Measurements from ENCODE around the gene TBC1D1.

TBC1D1 gene

GRCh38 chr4:37884855-37885487 is 5.9 kb upstream of the TBC1D1 start:
- Histone ChIP-seq H3K14ac (ENCODE audit: low read length) (no peak overlapping the region), H3K18ac (ENCODE audit: low read length) (no peak overlapping the region), H2BK120ac (ENCODE audit: low read depth, low read length) (no peak overlapping the region), H3K79me1 (ENCODE audit: low read depth, low read length) (no peaks in the 10 kb centered on the region), H2AFZ (ENCODE audit: low read length) (no peak overlapping the region), H3K4me1 (ENCODE audit: control insufficient read depth in 2 of 2, insufficient read depth in 1 of 2, low read depth in 1 of 2, low read length in 2 of 2) (peaks cover under 1 to 1% of the 10 kb centered on the region in 2 donors), H2BK12ac (ENCODE audit: low read length) (no peak overlapping the region), H3K4ac (ENCODE audit: low read length) (no peak overlapping the region), H3K36me3 (replicated peaks in 1 of 2; ENCODE audit: control insufficient read depth in 2 of 2, insufficient read depth in 2 of 2, low read length in 2 of 2) (no peaks in the 10 kb centered on the region), H3K4me3 (ENCODE audit: low read length in 2 of 2) (no peak overlapping the region), H3K9me3 (replicated peaks in 1 of 2; ENCODE audit: control insufficient read depth in 2 of 2, insufficient read depth in 1 of 2, low read depth in 1 of 2, low read length in 2 of 2) (no peaks in the 10 kb centered on the region), H4K91ac (ENCODE audit: low read depth, low read length, poor library complexity) (no peak overlapping the region), H3K9ac (ENCODE audit: low read depth, low read length, poor library complexity) (no peak overlapping the region), H2AK5ac (ENCODE audit: low read depth, low read length) (no peak overlapping the region), H3K23ac (ENCODE audit: low read depth, low read length, poor library complexity) (no peak overlapping the region), H2BK5ac (ENCODE audit: low read length) (no peak overlapping the region), H2BK15ac (ENCODE audit: low read length) (no peak overlapping the region), H3K27ac (replicated peaks; ENCODE audit: low read length) (no peak overlapping the region), H4K8ac (ENCODE audit: low read depth, low read length) (no peak overlapping the region), H3K4me2 (ENCODE audit: insufficient read depth, low read length, poor library complexity, severe bottlenecking) (no peak overlapping the region), H3K27me3 (ENCODE audit: control insufficient read depth in 3 of 3, insufficient read depth in 3 of 3, low read depth in 1 of 3, low read length in 3 of 3) (peaks cover under 1 to 51% (median 16%) of the 10 kb centered on the region in 3 experiments)
- WGBS, 2 donors (ENCODE audit: extremely low coverage in 2 of 2, insufficient read length in 2 of 2, insufficient replicate concordance in 1 of 2): no CpG with 5 or more reads among the region's 3 CpGs
- no peak for DNase-seq (ENCODE audit: low spot score)

- no CpG with 5 or more reads among the region's 8 CpGs for WGBS, 2 donors (ENCODE audit: extremely low coverage in 2 of 2, insufficient read length in 2 of 2, insufficient replicate concordance in 1 of 2)
- no peak overlapping the region for H3K9ac ChIP-seq (ENCODE audit: low read depth, low read length, poor library complexity)
Measured at GRCh38 chr4:37885496-37885895, 5.4 kb upstream of the TBC1D1 start.

GRCh38 chr4:37889849-37890800 is 759 bp upstream of the TBC1D1 start:
- peaks cover 5 to 9% of the 10 kb centered on the region in 2 donors for H3K4me1 ChIP-seq (ENCODE audit: control insufficient read depth in 2 of 2, insufficient read depth in 1 of 2, low read depth in 1 of 2, low read length in 2 of 2)
- no peak overlapping the region for H2BK12ac ChIP-seq (ENCODE audit: low read length)
- peak overlapping the region; percentile 97 for H3K4me2 ChIP-seq (ENCODE audit: insufficient read depth, low read length, poor library complexity, severe bottlenecking)
- H3K36me3 ChIP-seq (replicated peaks in 1 of 2; ENCODE audit: control insufficient read depth in 2 of 2, insufficient read depth in 2 of 2, low read length in 2 of 2): no peaks in the 10 kb centered on the region
- peak overlapping the region; percentile 88 for H3K18ac ChIP-seq (ENCODE audit: low read length)
- peak; percentile 20 for DNase-seq (ENCODE audit: low spot score)
- H2AK5ac ChIP-seq (ENCODE audit: low read depth, low read length): peak overlapping the region; percentile 29
- no peak overlapping the region for H3K27ac ChIP-seq (replicated peaks; ENCODE audit: low read length)
- no peak overlapping the region for H3K4ac ChIP-seq (ENCODE audit: low read length)
- H2BK120ac ChIP-seq (ENCODE audit: low read depth, low read length): no peak overlapping the region
- no peaks in the 10 kb centered on the region for H3K79me1 ChIP-seq (ENCODE audit: low read depth, low read length)
- no peak overlapping the region for H2BK15ac ChIP-seq (ENCODE audit: low read length)
- WGBS, 2 donors (ENCODE audit: extremely low coverage in 2 of 2, insufficient read length in 2 of 2, insufficient replicate concordance in 1 of 2): no CpG with 5 or more reads among the region's 63 CpGs
- no peaks in the 10 kb centered on the region for H3K9me3 ChIP-seq (replicated peaks in 1 of 2; ENCODE audit: control insufficient read depth in 2 of 2, insufficient read depth in 1 of 2, low read depth in 1 of 2, low read length in 2 of 2)
- H3K27me3 ChIP-seq (ENCODE audit: control insufficient read depth in 3 of 3, insufficient read depth in 3 of 3, low read depth in 1 of 3, low read length in 3 of 3): peaks cover 9 to 90% (median 44%) of the 10 kb centered on the region in 3 experiments
- H4K8ac ChIP-seq (ENCODE audit: low read depth, low read length): no peak overlapping the region
- no peak overlapping the region for H2BK5ac ChIP-seq (ENCODE audit: low read length)
- H2AFZ ChIP-seq (ENCODE audit: low read length): peak overlapping the region; percentile 93
- peak overlapping the region; percentile 48 to 78 for H3K4me3 ChIP-seq (ENCODE audit: low read length in 2 of 2)
- H4K91ac ChIP-seq (ENCODE audit: low read depth, low read length, poor library complexity): no peak overlapping the region
- peak overlapping the region; percentile 99 for H3K14ac ChIP-seq (ENCODE audit: low read length)
- H3K9ac ChIP-seq (ENCODE audit: low read depth, low read length, poor library complexity): peak overlapping the region; percentile 79
- no peak overlapping the region for H3K23ac ChIP-seq (ENCODE audit: low read depth, low read length, poor library complexity)

More at GRCh38 chr4:37885496-37885895, 5.4 kb upstream of the TBC1D1 start:
- Histone ChIP-seq H3K9me3 (replicated peaks in 1 of 2; ENCODE audit: control insufficient read depth in 2 of 2, insufficient read depth in 1 of 2, low read depth in 1 of 2, low read length in 2 of 2) (no peaks in the 10 kb centered on the region), H2BK5ac (ENCODE audit: low read length) (no peak overlapping the region), H2BK120ac (ENCODE audit: low read depth, low read length) (no peak overlapping the region), H4K91ac (ENCODE audit: low read depth, low read length, poor library complexity) (no peak overlapping the region), H3K23ac (ENCODE audit: low read depth, low read length, poor library complexity) (no peak overlapping the region), H4K8ac (ENCODE audit: low read depth, low read length) (no peak overlapping the region), H3K27ac (replicated peaks; ENCODE audit: low read length) (no peak overlapping the region), H3K18ac (ENCODE audit: low read length) (no peak overlapping the region), H3K4me2 (ENCODE audit: insufficient read depth, low read length, poor library complexity, severe bottlenecking) (no peak overlapping the region), H3K14ac (ENCODE audit: low read length) (no peak overlapping the region), H3K4me1 (ENCODE audit: control insufficient read depth in 2 of 2, insufficient read depth in 1 of 2, low read depth in 1 of 2, low read length in 2 of 2) (peaks cover 3 to 6% of the 10 kb centered on the region in 2 donors), H3K4ac (ENCODE audit: low read length) (no peak overlapping the region), H2AFZ (ENCODE audit: low read length) (no peak overlapping the region), H3K4me3 (ENCODE audit: low read length in 2 of 2) (no peak overlapping the region), H2AK5ac (ENCODE audit: low read depth, low read length) (no peak overlapping the region), H3K36me3 (replicated peaks in 1 of 2; ENCODE audit: control insufficient read depth in 2 of 2, insufficient read depth in 2 of 2, low read length in 2 of 2) (no peaks in the 10 kb centered on the region), H2BK15ac (ENCODE audit: low read length) (no peak overlapping the region), H2BK12ac (ENCODE audit: low read length) (no peak overlapping the region), H3K27me3 (ENCODE audit: control insufficient read depth in 3 of 3, insufficient read depth in 3 of 3, low read depth in 1 of 3, low read length in 3 of 3) (peaks cover 6 to 56% (median 22%) of the 10 kb centered on the region in 3 experiments), H3K79me1 (ENCODE audit: low read depth, low read length) (no peaks in the 10 kb centered on the region)
- no peak for DNase-seq (ENCODE audit: low spot score)

Data from neuronal stem cell (in vitro differentiated cells).